HUES48 (cell line): ENCODE results near the gene RASSF4.

Source experiments
- H3K27ac ChIP-seq: one replicate; pipeline ENCODE4 v1.7.0; 2013; ENCODE audit warnings: low read depth, low read length, inconsistent platforms
- H3K27me3 ChIP-seq: 2 replicates; pipeline ENCODE4 v1.6.1; 2013; ENCODE audit warnings: mild to moderate bottlenecking, low read length; ENCODE audit not compliant: control insufficient read depth, insufficient read depth
- H3K36me3 ChIP-seq: 2 replicates; pipeline ENCODE4 v1.6.1; 2013; ENCODE audit warnings: low read length; ENCODE audit not compliant: control insufficient read depth, insufficient read depth
- H3K4me1 ChIP-seq: 2 replicates; pipeline ENCODE4 v1.6.1; 2013; ENCODE audit warnings: mild to moderate bottlenecking, low read length; ENCODE audit not compliant: control insufficient read depth, insufficient read depth
- H3K4me3 ChIP-seq: 2 replicates; pipeline ENCODE4 v1.5.1; 2013; ENCODE audit warnings: mild to moderate bottlenecking, low read depth, low read length
- H3K9ac ChIP-seq: 2 replicates; pipeline ENCODE4 v1.6.1; 2013; ENCODE audit warnings: mild to moderate bottlenecking, low read depth, low read length, moderate library complexity
- H3K9me3 ChIP-seq: 2 replicates; pipeline ENCODE4 v1.6.1; 2013; ENCODE audit warnings: low read length; ENCODE audit not compliant: control insufficient read depth, insufficient read depth

RASSF4 gene

GRCh38 chr10:44921506-44921905 lies 38.1 kb upstream of the RASSF4 start:
- no peaks in the 10 kb centered on the region for H3K4me1 ChIP-seq
- H3K27me3 ChIP-seq = peaks cover 4% of the 10 kb centered on the region; the same call in 1 of the 2 replicates
- H3K4me3 ChIP-seq = no peak overlapping the region
- no peaks in the 10 kb centered on the region for H3K9me3 ChIP-seq
- no peak overlapping the region for H3K27ac ChIP-seq
- H3K9ac ChIP-seq = no peak overlapping the region
- H3K36me3 ChIP-seq = no peaks in the 10 kb centered on the region

GRCh38 chr10:44922021-44922420 lies 37.6 kb upstream of the RASSF4 start:
- H3K27me3 ChIP-seq = peaks cover 4% of the 10 kb centered on the region; the same call in 1 of the 2 replicates
- H3K9me3 ChIP-seq = no peaks in the 10 kb centered on the region
- H3K4me3 ChIP-seq = no peak overlapping the region
- H3K9ac ChIP-seq = no peak overlapping the region
- no peaks in the 10 kb centered on the region for H3K36me3 ChIP-seq
- H3K4me1 ChIP-seq = no peaks in the 10 kb centered on the region
- H3K27ac ChIP-seq = no peak overlapping the region

DNA sequence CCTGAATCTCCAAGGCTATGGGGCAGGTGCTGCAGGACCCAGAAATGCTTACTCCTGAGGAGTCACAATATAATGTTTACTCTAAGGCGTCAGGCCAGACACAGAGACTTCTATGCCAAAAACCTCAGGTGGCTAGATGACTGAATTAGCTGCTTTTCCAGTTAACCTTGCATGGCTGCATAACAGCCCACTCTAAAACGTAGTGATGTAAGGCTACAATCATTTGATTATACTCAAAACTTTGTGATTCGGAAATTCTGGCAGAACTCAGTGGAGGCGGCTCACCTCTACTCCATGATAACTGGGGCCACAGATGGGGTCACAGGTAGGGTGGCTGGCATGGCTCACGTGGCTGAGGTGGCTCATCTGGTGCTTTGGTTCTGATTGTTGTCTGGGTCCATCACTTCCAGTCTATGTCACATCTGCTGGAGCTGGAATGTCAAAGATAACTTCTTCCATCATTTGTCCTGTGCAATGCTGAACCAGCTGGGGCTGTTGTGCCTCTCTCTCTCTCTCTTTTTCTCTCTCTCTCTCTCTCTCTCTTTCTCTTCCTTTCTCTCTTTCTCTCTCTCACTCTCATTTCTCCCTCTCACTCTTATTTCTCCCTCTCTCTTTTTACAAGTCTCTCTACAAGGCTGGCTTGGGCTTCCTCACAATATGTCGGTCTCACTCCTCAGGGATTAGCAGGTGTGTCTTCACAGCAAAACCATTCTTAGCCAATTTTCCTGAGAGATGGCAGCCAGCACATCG lies 36.6 kb upstream of the RASSF4 start:
- H3K9me3 ChIP-seq = no peaks in the 10 kb centered on the region
- no peak overlapping the region for H3K27ac ChIP-seq
- no peaks in the 10 kb centered on the region for H3K4me1 ChIP-seq
- peaks cover 4% of the 10 kb centered on the region; the same call in 1 of the 2 replicates for H3K27me3 ChIP-seq
- H3K4me3 ChIP-seq = no peak overlapping the region
- H3K9ac ChIP-seq = no peak overlapping the region
- H3K36me3 ChIP-seq = no peaks in the 10 kb centered on the region

DNA sequence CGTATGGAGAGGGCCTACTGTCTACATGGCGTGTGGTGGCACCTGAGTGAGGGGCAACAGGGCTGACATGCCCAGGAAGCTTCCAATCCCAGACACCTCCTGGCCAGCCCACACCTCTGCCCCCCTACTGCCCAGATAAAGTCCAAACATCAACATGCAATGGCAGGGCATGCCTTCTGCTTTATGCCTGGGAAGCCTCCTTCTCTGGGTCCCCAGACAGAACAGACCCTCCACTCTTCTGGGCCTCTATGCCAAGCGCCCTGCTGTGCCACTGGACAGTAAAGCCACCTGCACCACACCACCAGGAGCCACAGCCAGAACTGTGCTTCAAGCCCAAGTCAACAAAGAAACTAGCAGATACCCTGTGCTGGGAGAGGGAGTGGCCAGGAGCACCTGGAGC lies 36.0 kb upstream of the RASSF4 start:
- H3K27ac ChIP-seq = no peak overlapping the region

DNA sequence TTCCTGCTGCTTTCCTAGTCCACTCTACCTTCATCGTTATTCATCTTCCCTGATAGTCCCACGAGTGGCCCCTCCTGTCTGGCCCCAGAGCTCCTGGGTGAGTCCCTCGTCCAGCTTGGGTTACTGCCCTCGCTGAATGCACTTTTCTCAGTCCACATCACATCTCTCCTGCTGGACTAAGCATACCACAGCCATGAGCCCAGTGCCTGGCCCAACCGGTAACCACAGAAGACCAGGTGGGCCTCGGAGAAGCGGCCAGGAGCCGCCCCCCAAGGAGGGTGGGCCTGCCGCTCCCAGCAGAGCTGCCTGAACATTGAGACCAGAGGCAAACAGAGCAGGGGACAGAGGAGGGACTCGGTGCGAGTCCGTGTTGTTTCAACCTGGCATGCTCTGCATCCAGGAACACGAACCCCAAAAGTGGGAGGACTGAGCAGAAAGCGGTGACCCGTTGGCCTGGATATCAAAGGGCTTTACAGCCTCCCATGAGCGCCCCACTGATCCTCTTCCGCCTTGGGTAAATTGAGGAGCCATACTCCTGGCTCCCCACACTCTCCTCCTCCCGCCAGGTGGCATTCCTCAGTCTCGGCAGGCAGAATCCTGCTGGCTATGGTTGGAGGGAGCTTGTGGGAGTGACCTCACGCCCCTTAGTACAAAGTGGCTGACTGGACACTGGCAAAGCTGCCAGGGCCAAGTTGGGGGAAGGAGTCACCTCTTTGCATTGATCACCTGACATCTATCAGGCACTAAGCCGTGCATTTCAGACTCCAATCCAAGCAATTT lies 35.2 kb upstream of the RASSF4 start:
- no peaks in the 10 kb centered on the region for H3K36me3 ChIP-seq
- H3K27me3 ChIP-seq = peaks cover 4% of the 10 kb centered on the region; the same call in 1 of the 2 replicates
- H3K27ac ChIP-seq = no peak overlapping the region
- H3K9ac ChIP-seq = no peak overlapping the region
- no peak overlapping the region for H3K4me3 ChIP-seq
- no peaks in the 10 kb centered on the region for H3K9me3 ChIP-seq
- H3K4me1 ChIP-seq = no peaks in the 10 kb centered on the region

More for the DNA sequence above, 36.0 kb upstream of the RASSF4 start:
- H3K4me3 ChIP-seq = no peak overlapping the region
- H3K27me3 ChIP-seq = peaks cover 4% of the 10 kb centered on the region; the same call in 1 of the 2 replicates
- H3K4me1 ChIP-seq = no peaks in the 10 kb centered on the region
- H3K36me3 ChIP-seq = no peaks in the 10 kb centered on the region
- no peak overlapping the region for H3K9ac ChIP-seq
- no peaks in the 10 kb centered on the region for H3K9me3 ChIP-seq

- H3K4me3 ChIP-seq = no peak overlapping the region
- H3K27ac ChIP-seq = no peak overlapping the region
- no peaks in the 10 kb centered on the region for H3K9me3 ChIP-seq
- H3K36me3 ChIP-seq = no peaks in the 10 kb centered on the region
- no peak overlapping the region for H3K9ac ChIP-seq
- peaks cover 4% of the 10 kb centered on the region; the same call in 1 of the 2 replicates for H3K27me3 ChIP-seq
- H3K4me1 ChIP-seq = no peaks in the 10 kb centered on the region
Observed at GRCh38 chr10:44925224-44925623, 34.4 kb upstream of the RASSF4 start.

DNA sequence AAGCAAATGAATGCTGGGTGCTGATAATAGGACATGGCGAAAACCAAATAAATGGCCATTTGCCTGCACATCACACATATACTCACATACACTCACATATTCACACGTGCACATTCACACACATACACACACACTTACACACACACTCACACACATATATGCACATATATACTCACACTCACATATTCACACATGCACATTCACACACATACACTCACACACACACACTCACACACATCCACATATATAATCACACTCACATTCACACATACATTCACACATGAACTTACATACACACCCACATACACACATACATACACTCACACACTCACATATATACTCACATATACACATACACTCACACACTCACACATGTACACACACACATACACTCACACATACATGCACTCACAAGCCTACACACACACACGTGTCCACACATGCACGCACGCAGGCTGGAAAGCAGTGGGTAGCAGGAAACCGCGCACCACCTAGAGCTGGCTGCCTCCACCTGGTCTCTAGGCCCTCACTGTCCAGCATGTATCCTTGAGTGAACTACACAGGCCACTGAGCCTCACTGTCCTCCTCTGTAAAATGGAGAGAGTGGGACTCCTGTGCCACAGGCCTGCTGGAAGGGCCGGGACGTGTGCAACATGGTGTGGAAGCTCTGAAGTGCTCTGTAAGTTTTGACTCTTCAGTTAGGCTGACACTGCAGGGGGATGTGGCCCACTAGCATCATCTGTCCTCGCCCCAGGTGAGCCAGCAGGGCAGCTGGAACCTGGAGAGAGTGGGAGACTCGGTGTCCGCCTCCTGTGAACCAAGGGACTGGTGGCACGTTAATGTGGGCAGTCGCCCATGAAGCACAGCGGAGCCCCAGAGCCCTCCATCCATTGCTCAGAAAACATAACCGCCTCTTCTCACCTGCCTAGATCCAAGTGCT lies 33.5 kb upstream of the RASSF4 start:
- Histone ChIP-seq H3K4me3 (no peak overlapping the region), H3K27me3 (peaks cover 4% of the 10 kb centered on the region; the same call in 1 of the 2 replicates), H3K36me3 (no peaks in the 10 kb centered on the region), H3K4me1 (no peaks in the 10 kb centered on the region), H3K9ac (no peak overlapping the region), H3K9me3 (no peaks in the 10 kb centered on the region), H3K27ac (no peak overlapping the region)

DNA sequence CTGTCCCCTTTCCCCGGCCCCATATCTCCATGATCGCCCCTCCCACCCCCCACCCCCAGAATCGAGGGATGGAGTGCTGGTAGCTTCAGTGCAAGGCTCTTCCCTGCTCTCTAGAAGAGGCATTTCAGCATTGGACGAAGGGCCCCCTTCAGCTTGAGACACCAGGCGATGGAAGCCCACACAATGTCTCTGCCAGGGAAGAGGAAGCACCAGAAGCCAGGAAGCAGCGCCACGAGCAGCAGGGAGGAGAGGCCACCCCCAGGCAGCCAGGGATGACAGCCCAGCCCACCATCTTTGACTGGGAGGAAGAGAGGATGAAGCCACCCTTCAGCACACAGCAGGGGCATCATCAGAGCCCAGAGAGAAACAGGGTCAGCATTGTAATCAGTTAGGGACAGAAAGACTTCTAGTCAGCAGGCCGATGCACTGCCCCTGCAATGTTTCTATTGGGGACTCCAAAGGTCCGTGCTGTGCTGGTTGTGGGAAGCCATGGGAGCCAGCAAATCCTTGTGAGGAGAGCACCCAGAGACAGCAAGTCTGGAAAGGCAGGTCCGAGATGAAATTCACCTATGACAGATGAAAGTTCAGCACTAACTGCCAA lies 32.8 kb upstream of the RASSF4 start:
- H3K9me3 ChIP-seq = no peaks in the 10 kb centered on the region
- H3K4me3 ChIP-seq = no peak overlapping the region
- no peaks in the 10 kb centered on the region for H3K36me3 ChIP-seq
- H3K27ac ChIP-seq = no peak overlapping the region
- H3K9ac ChIP-seq = no peak overlapping the region
- H3K4me1 ChIP-seq = no peaks in the 10 kb centered on the region
- H3K27me3 ChIP-seq = peaks cover 4% of the 10 kb centered on the region; the same call in 1 of the 2 replicates

DNA sequence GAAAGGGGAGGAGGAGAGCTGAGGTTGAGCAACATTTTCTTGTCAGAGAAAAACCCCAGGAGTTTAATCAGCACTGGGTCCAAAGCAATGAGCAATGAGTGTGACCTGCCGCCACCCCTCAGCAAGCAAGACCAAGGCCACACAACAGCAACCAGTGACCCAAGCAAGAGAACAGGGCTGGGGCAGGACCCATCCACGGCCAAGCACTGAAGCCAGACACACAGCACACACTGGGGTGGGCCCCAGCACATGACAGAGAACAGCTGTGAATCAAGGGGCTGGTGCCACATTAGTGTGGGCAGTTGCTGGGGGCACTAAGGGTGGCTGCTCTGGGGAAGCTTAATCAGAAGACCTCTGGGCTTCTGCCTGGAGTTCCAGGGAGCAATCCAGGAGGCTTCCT lies 32.2 kb upstream of the RASSF4 start:
- Histone ChIP-seq H3K27me3 (peaks cover 4% of the 10 kb centered on the region; the same call in 1 of the 2 replicates), H3K9ac (no peak overlapping the region), H3K27ac (no peak overlapping the region), H3K4me3 (no peak overlapping the region), H3K4me1 (no peaks in the 10 kb centered on the region), H3K36me3 (no peaks in the 10 kb centered on the region), H3K9me3 (no peaks in the 10 kb centered on the region)

GRCh38 chr10:44928462-44928861 lies 31.1 kb upstream of the RASSF4 start:
- Histone ChIP-seq H3K27me3 (peaks cover 4% of the 10 kb centered on the region; the same call in 1 of the 2 replicates), H3K36me3 (no peaks in the 10 kb centered on the region), H3K9ac (no peak overlapping the region), H3K9me3 (no peaks in the 10 kb centered on the region), H3K4me1 (no peaks in the 10 kb centered on the region; the same call in 1 of the 2 replicates), H3K27ac (no peak overlapping the region), H3K4me3 (no peak overlapping the region)
